HG03457 (cell line): Measurements from ENCODE around the gene NCOR1.

Source experiments
- ATAC-seq: cut with Tn5 transposase; IDR thresholded peaks from one replicate; pipeline ENCODE4 v1.9.1; 2021; ENCODE audit warnings: moderate number of reproducible peaks; ENCODE audit not compliant: unreplicated experiment

Gene NCOR1

DNA sequence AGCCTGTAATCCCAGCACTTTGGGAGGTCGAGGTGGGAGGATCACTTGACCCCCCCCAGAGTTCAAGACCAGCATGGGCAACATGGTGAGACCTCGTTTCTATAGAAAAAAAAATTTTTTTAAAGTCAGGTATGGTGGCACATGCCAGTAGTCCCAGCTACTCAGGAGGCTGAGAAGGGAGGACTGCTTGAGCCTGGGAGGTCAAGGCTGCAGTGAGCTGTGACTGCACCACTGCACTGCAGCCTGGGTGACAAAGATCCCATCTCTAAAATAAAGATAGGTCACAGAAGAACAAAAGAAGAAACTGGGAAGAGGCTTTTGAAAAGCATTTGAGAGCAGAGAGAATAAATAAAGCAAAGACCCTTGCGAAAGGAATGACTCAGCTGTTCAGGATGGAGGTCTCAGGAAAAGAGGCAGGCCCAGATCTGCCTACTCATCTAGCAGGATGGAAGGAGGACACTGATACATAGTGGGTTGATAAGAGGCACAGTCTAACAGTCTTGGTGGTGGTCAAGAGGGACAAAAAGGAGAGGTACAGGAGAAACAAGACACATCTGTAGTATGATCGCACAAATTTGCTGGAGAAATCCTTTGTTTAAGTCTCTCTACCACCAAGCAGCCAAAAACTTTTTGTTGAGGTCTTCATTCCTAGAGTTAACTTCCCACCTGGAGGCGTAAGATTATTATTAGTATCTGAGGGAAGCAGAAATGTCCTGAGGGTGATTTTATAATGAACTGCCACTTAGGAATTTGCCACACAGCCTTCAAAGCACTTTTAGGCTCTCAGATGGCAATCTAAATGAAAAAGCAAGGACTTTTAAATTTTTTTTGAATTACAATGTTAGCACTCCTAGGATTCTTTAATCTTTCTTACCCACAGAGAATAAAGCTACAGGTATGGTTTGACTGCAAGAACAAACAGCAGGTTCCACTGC lies 233.4 kb downstream of the NCOR1 start:
- no peak for ATAC-seq

DNA sequence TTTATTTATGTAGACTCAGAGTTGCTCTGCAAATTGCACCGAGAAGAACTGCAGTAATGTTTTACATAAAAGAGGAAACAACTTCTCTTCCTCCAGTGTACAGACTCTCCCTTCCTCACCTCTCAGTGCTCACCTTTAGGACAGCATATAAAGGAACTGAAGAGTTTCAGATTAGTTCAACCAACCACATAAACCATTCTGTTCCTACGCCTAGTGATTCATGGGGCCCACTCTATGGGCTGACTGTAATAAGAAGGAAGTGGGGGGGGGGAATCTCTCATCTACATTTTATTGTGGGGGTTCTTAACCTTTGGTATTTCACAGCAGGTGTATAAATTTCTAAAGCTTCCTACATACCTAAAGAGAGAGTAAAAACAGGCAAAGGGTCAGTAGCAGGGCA lies 234.1 kb downstream of the NCOR1 start:
- ATAC-seq, result peak; percentile 77
